ENCODE results near the gene EEF1A2. TPM values are rescaled to one million over a fixed set of nuclear protein-coding genes. Genes with fewer than 3 reads are reported as not detected.

The EEF1A2 gene
- polyA plus RNA-seq, 12 donors, result 241 to 1,389 (median 612) TPM

GRCh38 chr20:63471717-63471980 is 27.2 kb downstream of the EEF1A2 start:
- no peak for DNase-seq

GRCh38 chr20:63471002-63471716 is 27.7 kb downstream of the EEF1A2 start:
- no peak for DNase-seq

DNA sequence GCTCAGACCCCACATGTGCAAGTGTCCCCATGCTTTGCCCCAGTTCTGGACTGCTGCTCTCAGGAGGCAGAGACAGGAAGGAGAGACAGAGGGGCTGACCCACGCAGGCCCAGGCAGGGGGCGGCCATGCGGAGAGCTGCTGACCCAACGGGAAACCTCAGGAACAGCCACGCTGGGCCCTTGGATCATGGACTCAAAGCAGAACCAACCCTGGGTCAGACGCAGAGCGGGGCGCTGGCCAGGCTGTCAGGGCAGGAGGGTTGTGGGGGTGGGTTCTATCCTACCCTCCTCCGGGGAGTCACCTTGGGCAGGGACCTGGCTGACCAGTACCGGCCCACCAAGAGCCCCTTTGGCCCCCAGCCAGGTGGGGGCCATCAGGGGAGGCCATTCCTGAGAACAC is 28.5 kb downstream of the EEF1A2 start:
- no peak for DNase-seq

- DNase-seq, result no peak
Observed at GRCh38 chr20:63469713-63470101, 29.2 kb downstream of the EEF1A2 start.

GRCh38 chr20:63469019-63469712 is 29.7 kb downstream of the EEF1A2 start:
- DNase-seq, result no peak

- DNase-seq, result no peak
Observed at GRCh38 chr20:63468421-63468820, 30.5 kb downstream of the EEF1A2 start.

DNA sequence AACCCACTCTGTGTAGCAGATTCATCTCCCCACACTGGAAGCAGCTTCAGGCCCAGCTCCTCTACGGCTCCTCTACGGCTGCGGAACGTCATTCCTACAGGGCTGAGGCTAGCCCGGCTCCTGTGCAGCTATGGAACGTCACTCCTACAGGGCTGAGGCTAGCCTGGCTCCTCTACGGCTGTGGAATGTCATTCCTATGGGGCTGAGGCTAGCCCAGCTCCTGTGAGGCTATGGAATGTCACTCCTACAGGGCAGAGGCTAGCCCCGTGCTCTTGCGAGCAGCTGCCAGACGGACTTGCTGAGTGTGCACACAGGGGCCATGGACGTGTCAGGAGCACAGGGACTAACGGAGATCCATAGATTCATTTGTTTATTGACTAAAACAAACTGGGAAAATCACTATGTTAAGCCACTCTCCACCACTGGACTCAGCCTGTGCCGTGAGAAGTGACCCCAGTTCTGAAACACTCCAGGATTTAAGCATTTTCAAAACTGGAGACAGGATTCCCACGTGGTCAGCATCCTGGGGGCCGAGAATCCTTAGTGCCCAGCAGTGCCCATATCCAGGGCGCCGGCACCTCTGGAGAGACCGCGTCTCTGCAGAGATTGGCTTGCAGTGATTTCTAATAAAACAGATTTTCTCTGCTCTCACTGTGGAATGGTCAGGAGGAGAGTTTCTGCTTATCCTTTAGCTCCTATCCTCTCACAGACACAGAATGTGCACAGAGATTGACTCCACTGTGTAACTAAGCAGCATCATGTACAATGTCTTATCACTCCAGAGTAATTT is 31.4 kb downstream of the EEF1A2 start:
- no peak for DNase-seq

GRCh38 chr20:63466861-63467260 is 32.0 kb downstream of the EEF1A2 start:
- no peak for DNase-seq

DNA sequence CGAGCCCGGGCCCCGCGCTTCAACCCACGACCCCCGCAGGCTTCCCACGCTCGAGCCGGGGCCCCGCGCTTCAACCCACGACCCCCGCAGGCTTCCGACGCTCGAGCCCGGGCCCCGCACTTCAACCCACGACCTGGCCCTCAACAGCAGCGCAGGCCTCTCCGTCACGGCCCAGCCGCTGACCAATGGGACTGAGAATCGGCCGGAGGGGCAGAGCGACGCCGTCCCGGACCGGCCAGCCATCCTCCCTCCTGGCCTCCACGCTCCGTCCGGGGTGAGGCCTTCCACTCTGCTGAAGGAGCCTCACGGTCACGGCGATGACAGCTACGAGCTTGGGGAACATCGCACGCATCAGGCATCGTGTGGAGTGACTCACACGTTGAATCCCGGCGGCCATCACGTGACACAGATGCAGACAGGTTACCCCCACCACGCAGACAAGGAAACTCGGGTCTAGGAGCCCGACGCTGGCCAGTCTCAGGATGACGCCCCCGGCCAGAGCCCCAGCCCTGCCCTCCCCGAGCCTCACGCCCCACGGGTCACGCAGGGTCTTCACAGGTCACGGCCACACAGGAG is 32.5 kb downstream of the EEF1A2 start:
- DNase-seq, result no peak

- DNase-seq, result no peak
Observed at GRCh38 chr20:63465380-63466249, 33.3 kb downstream of the EEF1A2 start.

DNA sequence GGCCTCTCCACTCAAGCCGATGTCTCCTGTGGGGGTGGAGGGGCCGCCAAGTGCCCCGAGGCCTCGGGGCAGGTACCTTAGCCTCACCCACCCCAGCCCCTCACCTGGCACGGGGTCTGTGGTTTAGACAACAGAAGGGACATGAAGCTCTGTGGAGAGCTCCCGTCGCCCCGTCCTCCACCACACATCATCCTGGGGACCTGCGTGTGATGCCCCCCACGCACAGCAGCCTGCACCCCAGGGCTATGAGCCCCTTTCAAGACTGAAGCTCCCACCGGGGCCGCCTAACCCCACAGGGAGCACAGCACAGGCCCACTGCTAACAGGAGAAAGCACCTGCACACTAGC is 34.6 kb downstream of the EEF1A2 start:
- DNase-seq, result no peak

GRCh38 chr20:63463400-63464288 is 35.2 kb downstream of the EEF1A2 start:
- DNase-seq, result no peak

GRCh38 chr20:63462244-63462643 is 36.6 kb downstream of the EEF1A2 start:
- no peak for DNase-seq

- DNase-seq, result no peak
Observed at GRCh38 chr20:63461104-63461763, 37.6 kb downstream of the EEF1A2 start.

DNA sequence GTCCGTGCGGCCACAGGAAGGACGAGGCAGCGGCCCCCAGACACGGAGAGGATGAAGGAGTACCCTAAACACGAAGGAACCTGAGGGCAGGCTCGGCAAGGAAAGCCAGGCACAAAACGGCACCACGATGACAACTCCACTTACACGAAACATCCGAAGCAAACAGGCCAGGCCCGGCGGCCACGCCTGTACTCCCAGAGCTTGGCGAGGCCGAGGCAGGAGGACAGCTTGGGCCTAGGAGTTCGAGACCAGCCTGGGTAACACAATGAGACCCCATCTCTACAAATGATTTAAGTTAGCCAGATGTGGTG is 39.9 kb downstream of the EEF1A2 start:
- no peak for DNase-seq

DNA sequence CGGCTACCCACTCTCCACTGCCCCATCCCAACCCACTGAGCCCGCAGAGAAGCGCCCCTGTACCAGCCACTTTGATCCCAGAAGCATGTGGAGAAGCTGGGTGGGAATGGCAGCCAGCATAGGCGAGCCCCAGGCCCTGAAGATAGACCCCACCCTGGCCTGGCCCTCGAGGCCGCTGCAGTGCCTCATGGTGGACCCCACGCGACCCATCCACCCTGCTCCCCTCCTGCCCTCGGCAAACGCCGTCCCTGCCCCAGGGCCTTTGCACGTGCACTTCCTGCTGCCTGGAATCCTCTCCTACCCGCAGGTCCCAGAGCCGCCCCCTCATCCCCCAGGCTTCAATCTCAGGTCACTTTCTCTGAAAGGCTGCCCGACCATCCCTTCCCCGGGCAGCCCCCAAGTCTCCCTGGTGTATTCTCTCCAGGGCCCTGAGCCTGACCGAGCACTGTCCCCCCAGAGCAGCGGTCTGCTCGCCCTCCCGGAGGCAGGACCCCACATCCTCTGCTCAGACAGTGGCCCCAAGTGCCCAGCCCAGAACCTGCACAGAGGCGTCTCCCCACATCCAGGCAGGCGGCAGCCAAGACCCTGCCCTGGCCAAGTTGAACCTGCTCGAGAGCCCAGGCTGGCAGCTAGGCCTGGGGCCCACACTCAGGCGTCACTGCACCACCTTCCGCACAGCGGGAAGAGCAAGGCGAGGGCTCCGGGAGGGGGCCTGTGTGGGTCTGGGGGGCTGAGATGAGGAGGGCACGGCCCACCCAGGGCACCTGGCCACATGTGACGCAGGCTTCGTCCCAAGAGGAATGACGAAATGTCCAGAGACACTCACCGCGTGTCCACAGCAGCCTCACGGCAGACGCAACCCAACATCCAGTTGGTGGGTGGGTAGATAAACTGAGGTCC is 40.5 kb downstream of the EEF1A2 start:
- DNase-seq, result no peak

DNA sequence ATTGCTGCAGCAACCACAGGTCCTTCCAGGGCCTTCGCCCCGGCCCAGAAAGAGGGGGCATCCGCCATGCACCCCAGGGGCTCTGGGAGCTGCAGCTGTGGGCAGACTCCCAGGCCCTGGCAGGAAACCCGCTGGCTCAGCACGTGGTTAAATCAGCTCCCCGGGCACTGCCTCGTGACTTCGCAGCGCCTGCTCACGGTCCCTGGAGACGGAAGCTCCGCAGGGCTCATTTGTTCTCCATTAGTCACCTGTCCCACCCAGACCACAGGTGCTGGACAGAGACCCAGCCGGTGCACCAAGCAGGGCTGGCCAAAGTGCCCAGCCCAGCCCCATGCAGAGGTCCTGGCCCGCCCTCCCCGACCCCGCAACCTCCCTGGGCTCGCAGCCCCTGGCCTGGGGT is 41.1 kb downstream of the EEF1A2 start:
- no peak for DNase-seq

GRCh38 chr20:63456429-63457284 is 42.2 kb downstream of the EEF1A2 start:
- DNase-seq, result no peak

DNA sequence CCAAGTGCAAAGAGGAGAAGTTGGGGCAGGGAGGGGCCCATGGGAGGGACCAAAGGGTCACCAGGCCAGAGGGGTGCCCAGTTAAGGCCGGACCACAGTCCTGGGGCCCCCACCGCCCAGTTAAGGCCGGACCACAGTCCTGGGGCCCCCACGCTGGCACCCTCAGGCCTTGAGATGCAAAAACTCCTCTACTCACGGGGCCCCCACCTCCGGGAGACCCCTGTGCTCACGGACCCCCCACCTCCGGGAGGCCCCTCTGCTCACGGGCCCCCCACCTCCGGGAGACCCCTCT is 43.4 kb downstream of the EEF1A2 start:
- no peak for DNase-seq
